ENCODE data around the gene RNU4-1.

DNA sequence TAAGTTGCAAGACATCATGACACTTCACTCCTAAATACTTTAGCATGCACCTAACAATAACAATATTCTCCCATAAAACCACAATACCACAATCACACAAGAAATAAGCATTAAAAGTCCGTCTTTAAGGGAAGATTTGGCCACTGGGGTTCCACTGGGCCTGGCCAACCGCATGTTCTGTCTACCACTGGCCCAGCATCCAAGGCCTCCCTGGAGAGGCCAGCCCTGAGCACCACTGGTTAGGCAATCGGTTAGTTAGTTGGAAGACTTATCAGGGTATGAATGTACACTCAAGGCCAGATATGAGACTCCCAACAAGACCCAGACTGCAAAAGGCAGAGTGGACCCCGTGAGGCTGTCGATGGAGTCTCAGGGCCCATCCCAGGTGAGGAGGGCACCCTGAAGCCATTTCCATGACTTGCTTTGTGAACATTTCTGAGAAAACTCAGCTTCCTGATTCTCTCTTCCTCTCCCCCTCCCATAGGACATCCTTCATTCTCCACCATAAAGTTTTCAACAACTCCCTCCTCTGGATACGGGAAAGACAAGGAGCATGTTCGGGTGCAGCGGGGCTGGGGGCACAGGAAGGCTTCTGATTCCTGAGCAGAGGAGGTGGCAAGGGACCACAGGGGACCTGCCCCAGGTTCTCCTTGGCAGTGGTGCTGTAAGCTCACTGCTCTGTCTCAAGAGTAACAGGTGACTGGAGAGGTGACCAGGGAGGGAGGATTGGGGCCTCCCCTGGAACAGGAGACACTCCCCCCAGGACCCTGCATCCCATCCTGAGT is 33.4 kb downstream of the RNU4-1 start:
- TF ChIP-seq, protein P1, sequence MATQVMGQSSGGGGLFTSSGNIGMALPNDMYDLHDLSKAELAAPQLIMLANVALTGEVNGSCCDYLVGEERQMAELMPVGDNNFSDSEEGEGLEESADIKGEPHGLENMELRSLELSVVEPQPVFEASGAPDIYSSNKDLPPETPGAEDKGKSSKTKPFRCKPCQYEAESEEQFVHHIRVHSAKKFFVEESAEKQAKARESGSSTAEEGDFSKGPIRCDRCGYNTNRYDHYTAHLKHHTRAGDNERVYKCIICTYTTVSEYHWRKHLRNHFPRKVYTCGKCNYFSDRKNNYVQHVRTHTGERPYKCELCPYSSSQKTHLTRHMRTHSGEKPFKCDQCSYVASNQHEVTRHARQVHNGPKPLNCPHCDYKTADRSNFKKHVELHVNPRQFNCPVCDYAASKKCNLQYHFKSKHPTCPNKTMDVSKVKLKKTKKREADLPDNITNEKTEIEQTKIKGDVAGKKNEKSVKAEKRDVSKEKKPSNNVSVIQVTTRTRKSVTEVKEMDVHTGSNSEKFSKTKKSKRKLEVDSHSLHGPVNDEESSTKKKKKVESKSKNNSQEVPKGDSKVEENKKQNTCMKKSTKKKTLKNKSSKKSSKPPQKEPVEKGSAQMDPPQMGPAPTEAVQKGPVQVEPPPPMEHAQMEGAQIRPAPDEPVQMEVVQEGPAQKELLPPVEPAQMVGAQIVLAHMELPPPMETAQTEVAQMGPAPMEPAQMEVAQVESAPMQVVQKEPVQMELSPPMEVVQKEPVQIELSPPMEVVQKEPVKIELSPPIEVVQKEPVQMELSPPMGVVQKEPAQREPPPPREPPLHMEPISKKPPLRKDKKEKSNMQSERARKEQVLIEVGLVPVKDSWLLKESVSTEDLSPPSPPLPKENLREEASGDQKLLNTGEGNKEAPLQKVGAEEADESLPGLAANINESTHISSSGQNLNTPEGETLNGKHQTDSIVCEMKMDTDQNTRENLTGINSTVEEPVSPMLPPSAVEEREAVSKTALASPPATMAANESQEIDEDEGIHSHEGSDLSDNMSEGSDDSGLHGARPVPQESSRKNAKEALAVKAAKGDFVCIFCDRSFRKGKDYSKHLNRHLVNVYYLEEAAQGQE (IDR thresholded peaks at IDR 0.05; ENCODE audit: insufficient read depth in 1 of 2, low read depth in 2 of 2, low read length in 2 of 2) = no peak
- no peak for TF ChIP-seq POLR2AphosphoS5 (IDR thresholded peaks at IDR 0.05; ENCODE audit: low read depth, low read length)
